DND-41 (cell line): ENCODE results near the gene KLRC1.

ENCODE experiments used
- ATAC-seq: fragments of 200-7000 bp; cut with Tn5 transposase; 3 replicates; pipeline ENCODE4 v1.9.1; 2021; ENCODE audit warnings: low read depth; ENCODE audit not compliant: insufficient read depth
- DNase-seq: peaks from one replicate; pipeline ENCODE4 v3.0.0-alpha.2; 2020
- H2AFZ ChIP-seq: 2 replicates; pipeline ENCODE4 v1.6.0; 2012; ENCODE audit warnings: low read depth, low read length
- H3K27ac ChIP-seq: 2 replicates; pipeline ENCODE4 v1.5.1; 2012; ENCODE audit warnings: low read length, inconsistent platforms
- H3K27me3 ChIP-seq: fragments of 200-600 bp; sonication (generic); 2 replicates; pipeline ENCODE4 v1.6.0; 2012; ENCODE audit warnings: low read length, mild to moderate bottlenecking, inconsistent platforms; ENCODE audit not compliant: insufficient read depth, poor library complexity
- H3K36me3 ChIP-seq: 2 replicates; pipeline ENCODE4 v1.5.1; 2012; ENCODE audit warnings: low read length, inconsistent platforms; ENCODE audit not compliant: insufficient read depth
- H3K4me1 ChIP-seq: 2 replicates; pipeline ENCODE4 v1.5.1; 2012; ENCODE audit warnings: mild to moderate bottlenecking, low read length; ENCODE audit not compliant: insufficient read depth
- H3K4me2 ChIP-seq: 2 replicates; pipeline ENCODE4 v1.6.0; 2012; ENCODE audit warnings: mild to moderate bottlenecking, moderate library complexity, low read length, inconsistent platforms; ENCODE audit not compliant: insufficient read depth
- H3K4me3 ChIP-seq, 2 experiments: fragments of 200-600 bp in 1 of 2; shearing (Covaris generic) in 1 of 2; 2 replicates each; pipeline ENCODE4 v1.5.1; 2012 to 2016; ENCODE audit warnings: inconsistent platforms in 2 of 2, low read length in 2 of 2, mild to moderate bottlenecking in 2 of 2, low read depth in 1 of 2, moderate library complexity in 1 of 2
- H3K79me2 ChIP-seq: 2 replicates; pipeline ENCODE4 v1.6.0; 2012; ENCODE audit warnings: low read length, inconsistent platforms; ENCODE audit not compliant: insufficient read depth
- H3K9ac ChIP-seq: 2 replicates; pipeline ENCODE4 v1.6.0; 2012; ENCODE audit warnings: low read depth, mild to moderate bottlenecking, inconsistent platforms, low read length, moderate library complexity
- H3K9me3 ChIP-seq: 2 replicates; pipeline ENCODE4 v1.5.1; 2012; ENCODE audit warnings: low read length, moderate library complexity, mild to moderate bottlenecking, inconsistent platforms; ENCODE audit not compliant: insufficient read depth, severe bottlenecking
- H4K20me1 ChIP-seq: 2 replicates; pipeline ENCODE4 v1.6.0; 2012; ENCODE audit warnings: low read length; ENCODE audit not compliant: insufficient read depth
- EZH2 ChIP-seq: IDR thresholded peaks from 3 replicates; pipeline ENCODE4 v1.6.1; 2012; ENCODE audit warnings: borderline replicate concordance, low read depth, mild to moderate bottlenecking, moderate library complexity, low read length, inconsistent platforms; ENCODE audit not compliant: severe bottlenecking
- TF ChIP-seq, protein P1 (sequence below): IDR thresholded peaks from 2 replicates; pipeline ENCODE4 v1.5.1; 2012; ENCODE audit warnings: borderline replicate concordance, low read length, moderate library complexity, mild to moderate bottlenecking; ENCODE audit not compliant: poor library complexity, severe bottlenecking; ENCODE audit errors: extremely low read depth

The KLRC1 gene

DNA sequence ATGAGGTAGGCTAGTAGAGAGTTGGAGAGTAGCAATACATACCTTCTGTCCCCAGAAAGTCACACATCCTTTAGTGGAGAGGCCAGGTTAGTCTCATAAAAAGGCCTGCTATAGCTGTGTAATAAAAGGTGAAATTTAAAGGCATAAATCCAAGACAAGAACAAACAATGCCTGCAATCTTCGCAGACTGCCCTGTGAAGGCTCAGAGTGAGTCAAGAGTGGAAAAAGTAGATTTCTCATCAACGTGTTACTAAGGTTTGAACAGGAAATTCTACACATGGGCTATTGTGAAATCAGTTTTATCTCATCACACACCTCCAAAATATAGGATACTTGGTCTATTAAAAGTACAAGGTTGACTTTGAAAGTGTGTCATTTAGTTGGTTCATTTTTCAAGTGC lies at the start of gene KLRC1:
KLRC1 (minus strand) TSS at position 222 of the 400 bp plus-strand sequence. CDS start 2,221 bp downstream, outside the sequence.
- Histone ChIP-seq H3K4me2 (no peak within 1 kb of the TSS), H3K4me1 (no peaks in the 10 kb centered on the region), H3K27me3 (no peaks in the 10 kb centered on the region), H3K79me2 (no peaks in the 10 kb centered on the region), H3K27ac (no peak within 1 kb of the TSS), H3K9me3 (peaks cover 10% of the 10 kb centered on the region), H3K36me3 (no peaks in the 10 kb centered on the region), H2AFZ (no peak within 1 kb of the TSS), H4K20me1 (no peaks in the 10 kb centered on the region), H3K4me3 (no peak within 1 kb of the TSS), H3K9ac (no peak within 1 kb of the TSS)
- no peak for DNase-seq
- ATAC-seq, result no peak
- TF ChIP-seq, protein P1, sequence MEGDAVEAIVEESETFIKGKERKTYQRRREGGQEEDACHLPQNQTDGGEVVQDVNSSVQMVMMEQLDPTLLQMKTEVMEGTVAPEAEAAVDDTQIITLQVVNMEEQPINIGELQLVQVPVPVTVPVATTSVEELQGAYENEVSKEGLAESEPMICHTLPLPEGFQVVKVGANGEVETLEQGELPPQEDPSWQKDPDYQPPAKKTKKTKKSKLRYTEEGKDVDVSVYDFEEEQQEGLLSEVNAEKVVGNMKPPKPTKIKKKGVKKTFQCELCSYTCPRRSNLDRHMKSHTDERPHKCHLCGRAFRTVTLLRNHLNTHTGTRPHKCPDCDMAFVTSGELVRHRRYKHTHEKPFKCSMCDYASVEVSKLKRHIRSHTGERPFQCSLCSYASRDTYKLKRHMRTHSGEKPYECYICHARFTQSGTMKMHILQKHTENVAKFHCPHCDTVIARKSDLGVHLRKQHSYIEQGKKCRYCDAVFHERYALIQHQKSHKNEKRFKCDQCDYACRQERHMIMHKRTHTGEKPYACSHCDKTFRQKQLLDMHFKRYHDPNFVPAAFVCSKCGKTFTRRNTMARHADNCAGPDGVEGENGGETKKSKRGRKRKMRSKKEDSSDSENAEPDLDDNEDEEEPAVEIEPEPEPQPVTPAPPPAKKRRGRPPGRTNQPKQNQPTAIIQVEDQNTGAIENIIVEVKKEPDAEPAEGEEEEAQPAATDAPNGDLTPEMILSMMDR, result no peak
- TF ChIP-seq EZH2, result no peak

DNA sequence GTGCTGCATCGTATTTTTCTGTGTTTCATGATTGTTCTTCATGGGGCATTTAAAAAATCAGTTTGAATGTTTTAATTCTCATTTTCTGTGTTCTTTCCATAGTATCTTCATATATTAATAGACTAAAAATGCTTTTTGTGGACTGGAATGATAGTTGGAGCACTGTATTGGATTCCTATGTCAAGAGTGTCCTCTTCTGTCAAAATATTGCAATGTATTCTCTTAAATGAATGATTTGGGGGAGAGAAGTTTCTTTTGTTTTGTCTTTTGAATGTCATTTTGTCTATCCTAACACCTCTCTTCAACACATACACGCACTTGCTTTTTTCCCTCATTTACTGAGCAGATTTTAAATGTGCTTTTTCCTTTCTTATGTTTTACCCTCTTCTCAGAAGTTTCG lies 47.9 kb upstream of the KLRC1 start:
- H3K27me3 ChIP-seq, result peaks cover 4% of the 10 kb centered on the region

DNA sequence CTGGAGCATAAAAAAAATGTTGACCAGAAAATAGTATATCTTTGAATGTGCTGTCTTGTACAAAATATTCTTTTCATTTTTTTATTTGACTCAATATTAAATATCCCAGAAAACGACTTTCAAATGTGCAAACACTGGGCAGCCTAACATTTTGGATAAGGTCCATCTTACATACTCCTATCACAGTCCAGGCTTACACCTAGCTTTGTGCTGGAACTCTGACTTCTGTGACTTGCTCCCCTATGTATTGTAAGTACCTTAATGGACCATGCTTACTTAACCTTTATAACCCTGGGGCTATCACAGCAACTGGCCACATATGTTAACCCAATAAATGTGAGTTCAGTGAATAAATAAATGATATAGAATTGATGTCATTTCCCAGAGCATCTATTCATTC lies 44.9 kb upstream of the KLRC1 start:
- H2AFZ ChIP-seq, result no peak overlapping the region
- no peaks in the 10 kb centered on the region for H3K79me2 ChIP-seq
- H3K9ac ChIP-seq, result no peak overlapping the region
- no peak overlapping the region for H3K27ac ChIP-seq
- no peak overlapping the region for H3K4me2 ChIP-seq
- H3K9me3 ChIP-seq, result no peaks in the 10 kb centered on the region
- no peak overlapping the region for H3K4me3 ChIP-seq
- TF ChIP-seq, protein P1, result no peak
- no peak for TF ChIP-seq EZH2
- H3K4me1 ChIP-seq, result no peaks in the 10 kb centered on the region
- no peaks in the 10 kb centered on the region for H3K36me3 ChIP-seq
- DNase-seq, result no peak
- no peak for ATAC-seq
- H4K20me1 ChIP-seq, result no peaks in the 10 kb centered on the region
- peaks cover 4% of the 10 kb centered on the region for H3K27me3 ChIP-seq

More for the DNA sequence above, 47.9 kb upstream of the KLRC1 start:
- H2AFZ ChIP-seq, result no peak overlapping the region
- no peak for DNase-seq
- no peaks in the 10 kb centered on the region for H3K79me2 ChIP-seq
- no peaks in the 10 kb centered on the region for H4K20me1 ChIP-seq
- no peaks in the 10 kb centered on the region for H3K9me3 ChIP-seq
- no peak overlapping the region for H3K9ac ChIP-seq
- ATAC-seq, result no peak
- no peak overlapping the region for H3K27ac ChIP-seq
- H3K36me3 ChIP-seq, result no peaks in the 10 kb centered on the region
- no peak overlapping the region for H3K4me3 ChIP-seq
- no peaks in the 10 kb centered on the region for H3K4me1 ChIP-seq
- no peak overlapping the region for H3K4me2 ChIP-seq
- TF ChIP-seq EZH2, result no peak
- TF ChIP-seq, protein P1, result peak; percentile 17

DNA sequence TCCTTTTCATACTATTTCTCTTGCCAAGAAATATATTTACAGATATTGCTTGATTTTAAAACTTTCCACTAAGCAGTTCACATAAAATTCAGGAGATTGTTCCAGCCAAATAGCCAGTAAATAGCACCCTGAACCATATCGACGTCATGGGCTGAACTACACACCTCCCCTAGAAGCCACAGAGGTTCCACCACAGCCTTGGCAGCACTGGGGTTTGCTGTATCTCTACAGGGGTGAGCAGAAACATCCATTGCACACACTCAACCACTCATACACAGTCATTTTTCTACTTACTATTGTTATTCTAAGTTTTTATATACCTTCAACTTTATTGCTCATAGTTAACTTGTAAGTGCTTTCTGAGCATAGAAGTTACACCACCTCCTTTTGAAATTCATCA lies 44.4 kb upstream of the KLRC1 start:
- ATAC-seq (no peak), DNase-seq (no peak)
- TF ChIP-seq, protein P1, result no peak
- no peak for TF ChIP-seq EZH2
- H3K4me1 ChIP-seq, result no peaks in the 10 kb centered on the region
- no peaks in the 10 kb centered on the region for H4K20me1 ChIP-seq
- no peak overlapping the region for H3K9ac ChIP-seq
- no peaks in the 10 kb centered on the region for H3K9me3 ChIP-seq
- no peaks in the 10 kb centered on the region for H3K79me2 ChIP-seq
- H3K27ac ChIP-seq, result no peak overlapping the region
- no peak overlapping the region for H2AFZ ChIP-seq
- H3K4me2 ChIP-seq, result no peak overlapping the region
- H3K36me3 ChIP-seq, result no peaks in the 10 kb centered on the region
- peaks cover 4% of the 10 kb centered on the region for H3K27me3 ChIP-seq
- H3K4me3 ChIP-seq, result no peak overlapping the region
